Trophoblast cell (in vitro differentiated cells and primary cell): ENCODE results near the gene ARMC12.

ENCODE experiments used
- DNase-seq, 2 donors: peaks; one replicate each; pipeline ENCODE4 v3.0.0-alpha.2; 2016
- H2AFZ ChIP-seq: 2 replicates; pipeline ENCODE4 v1.6.1; 2013; ENCODE audit warnings: low read length, moderate library complexity, mild to moderate bottlenecking; ENCODE audit not compliant: insufficient read depth, poor library complexity
- H2AK5ac ChIP-seq: 2 replicates; pipeline ENCODE4 v1.6.1; 2013; ENCODE audit warnings: mild to moderate bottlenecking, low read length
- H2BK120ac ChIP-seq: 2 replicates; pipeline ENCODE4 v1.6.1; 2013; ENCODE audit warnings: low read length, mild to moderate bottlenecking, moderate library complexity; ENCODE audit not compliant: insufficient read depth, poor library complexity
- H2BK12ac ChIP-seq: 2 replicates; pipeline ENCODE4 v1.6.1; 2013; ENCODE audit warnings: mild to moderate bottlenecking, low read length, moderate library complexity
- H2BK5ac ChIP-seq: 2 replicates; pipeline ENCODE4 v1.6.1; 2013; ENCODE audit warnings: low read length, low read depth, moderate library complexity, mild to moderate bottlenecking; ENCODE audit not compliant: poor library complexity
- H3K14ac ChIP-seq: 2 replicates; pipeline ENCODE4 v1.6.1; 2013; ENCODE audit warnings: mild to moderate bottlenecking, low read length
- H3K18ac ChIP-seq: 2 replicates; pipeline ENCODE4 v1.6.1; 2013; ENCODE audit warnings: mild to moderate bottlenecking, low read length
- H3K23ac ChIP-seq: 2 replicates; pipeline ENCODE4 v1.6.1; 2013; ENCODE audit warnings: low read length
- H3K27ac ChIP-seq: 2 replicates; pipeline ENCODE4 v1.5.1; 2013; ENCODE audit warnings: low read depth, mild to moderate bottlenecking, inconsistent platforms, low read length, moderate library complexity
- H3K27me3 ChIP-seq: 2 replicates; pipeline ENCODE4 v1.6.1; 2013; ENCODE audit warnings: inconsistent platforms, mild to moderate bottlenecking, low read length, moderate library complexity; ENCODE audit not compliant: insufficient read depth
- H3K36me3 ChIP-seq, 2 experiments: 1 replicate in 1 of 2; 2 replicates in 1 of 2; pipeline ENCODE4 v1.6.1; 2013; ENCODE audit warnings: low read length in 2 of 2, mild to moderate bottlenecking in 2 of 2, moderate library complexity in 1 of 2; ENCODE audit not compliant: insufficient read depth in 2 of 2, control insufficient read depth in 1 of 2
- H3K4ac ChIP-seq: 2 replicates; pipeline ENCODE4 v1.6.1; 2013; ENCODE audit warnings: low read depth, mild to moderate bottlenecking, low read length, moderate library complexity
- H3K4me1 ChIP-seq, 2 experiments: 1 replicate in 1 of 2; 2 replicates in 1 of 2; pipeline ENCODE4 v1.6.1; 2013; ENCODE audit warnings: low read length in 2 of 2, mild to moderate bottlenecking in 2 of 2, moderate library complexity in 1 of 2; ENCODE audit not compliant: insufficient read depth in 2 of 2, control insufficient read depth in 1 of 2
- H3K4me2 ChIP-seq: 2 replicates; pipeline ENCODE4 v1.6.1; 2013; ENCODE audit warnings: inconsistent platforms, mild to moderate bottlenecking, low read length, moderate library complexity
- H3K4me3 ChIP-seq: 2 replicates; pipeline ENCODE4 v1.5.1; 2013; ENCODE audit warnings: mild to moderate bottlenecking, low read depth, low read length, inconsistent platforms
- H3K79me1 ChIP-seq: one replicate; pipeline ENCODE4 v1.6.1; 2013; ENCODE audit warnings: low read length
- H3K79me2 ChIP-seq: 2 replicates; pipeline ENCODE4 v1.6.1; 2013; ENCODE audit warnings: low read length, mild to moderate bottlenecking; ENCODE audit not compliant: control insufficient read depth, insufficient read depth, poor library complexity
- H3K9ac ChIP-seq: 2 replicates; pipeline ENCODE4 v1.6.1; 2013; ENCODE audit warnings: mild to moderate bottlenecking, low read length
- H3K9me3 ChIP-seq: 2 replicates; pipeline ENCODE4 v1.6.1; 2013; ENCODE audit warnings: low read depth, mild to moderate bottlenecking, control low read depth, inconsistent platforms, low read length; ENCODE audit not compliant: insufficient read depth
- H4K12ac ChIP-seq: 2 replicates; pipeline ENCODE4 v1.6.1; 2013; ENCODE audit warnings: low read depth, mild to moderate bottlenecking, low read length, moderate library complexity
- H4K8ac ChIP-seq: 2 replicates; pipeline ENCODE4 v1.6.1; 2013; ENCODE audit warnings: low read depth, mild to moderate bottlenecking, low read length, moderate library complexity
- H4K91ac ChIP-seq: one replicate; pipeline ENCODE4 v1.6.1; 2013; ENCODE audit warnings: low read depth, mild to moderate bottlenecking, low read length, moderate library complexity
- WGBS: extraction: QIAGEN DNeasy Blood & Tissue Kit; methylation state at CpG from one replicate; pipeline ENCODE4 v1.1.7; 2013; ENCODE audit warnings: missing lambda C conversion rate; ENCODE audit not compliant: insufficient read length, insufficient coverage; ENCODE audit errors: extremely low coverage; 5-methylcytosine and 5-hydroxymethylcytosine counted together

ARMC12 gene

GRCh38 chr6:35780719-35781118 is 43.9 kb downstream of the ARMC12 start, which contains the start of gene CLPSL1:
Gene CLPSL1, plus strand, starts transcription at chr6:35781019. Its CDS starts 92 bp downstream, at chr6:35781111.
- no peak within 1 kb of the TSS for H3K18ac ChIP-seq
- no peaks in the 10 kb centered on the region for H3K79me2 ChIP-seq
- no peak within 1 kb of the TSS for H3K27ac ChIP-seq
- H2BK120ac ChIP-seq, result no peak within 1 kb of the TSS
- H2BK12ac ChIP-seq, result no peak within 1 kb of the TSS
- H2AK5ac ChIP-seq, result no peak within 1 kb of the TSS
- no peaks in the 10 kb centered on the region for H3K27me3 ChIP-seq
- H3K9ac ChIP-seq, result no peak within 1 kb of the TSS
- H3K9me3 ChIP-seq, result peaks cover 3% of the 10 kb centered on the region
- no peak within 1 kb of the TSS for H4K91ac ChIP-seq
- no peak within 1 kb of the TSS for H2AFZ ChIP-seq
- no peak within 1 kb of the TSS for H2BK5ac ChIP-seq
- DNase-seq, result no peak
- H3K14ac ChIP-seq, result no peak within 1 kb of the TSS
- no peak within 1 kb of the TSS for H4K12ac ChIP-seq
- H3K4me3 ChIP-seq, result no peak within 1 kb of the TSS
- H4K8ac ChIP-seq, result no peak within 1 kb of the TSS
- H3K36me3 ChIP-seq, result no peaks in the 10 kb centered on the region
- H3K4me2 ChIP-seq, result no peak within 1 kb of the TSS
- no peak within 1 kb of the TSS for H3K23ac ChIP-seq
- H3K79me1 ChIP-seq, result no peaks in the 10 kb centered on the region
- no peak within 1 kb of the TSS for H3K4ac ChIP-seq
- H3K4me1 ChIP-seq, result peaks cover 3 to 6% of the 10 kb centered on the region in 2 experiments
- WGBS, result no CpG with 5 or more reads among the region's 7 CpGs

- no peaks in the 10 kb centered on the region for H3K79me2 ChIP-seq
- H2BK12ac ChIP-seq, result no peak overlapping the region
- no peak overlapping the region for H3K18ac ChIP-seq
- no peak overlapping the region for H3K9ac ChIP-seq
- H3K36me3 ChIP-seq, result no peaks in the 10 kb centered on the region
- H2BK120ac ChIP-seq, result no peak overlapping the region
- H4K91ac ChIP-seq, result no peak overlapping the region
- peaks cover 3% of the 10 kb centered on the region for H3K9me3 ChIP-seq
- H4K8ac ChIP-seq, result no peak overlapping the region
- no peaks in the 10 kb centered on the region for H3K27me3 ChIP-seq
- DNase-seq, result no peak
- H2AFZ ChIP-seq, result no peak overlapping the region
- H3K4me3 ChIP-seq, result no peak overlapping the region
- peaks cover 3 to 6% of the 10 kb centered on the region in 2 experiments for H3K4me1 ChIP-seq
- no peak overlapping the region for H2AK5ac ChIP-seq
- H3K4ac ChIP-seq, result no peak overlapping the region
- no peak overlapping the region for H3K14ac ChIP-seq
- H3K23ac ChIP-seq, result no peak overlapping the region
- WGBS, result no CpG with 5 or more reads among the region's 2 CpGs
- no peak overlapping the region for H4K12ac ChIP-seq
- no peak overlapping the region for H3K4me2 ChIP-seq
- H3K79me1 ChIP-seq, result no peaks in the 10 kb centered on the region
- H2BK5ac ChIP-seq, result no peak overlapping the region
- no peak overlapping the region for H3K27ac ChIP-seq
These were observed 44.5 kb downstream of the ARMC12 start for GRCh38 chr6:35781290-35781689.

- H3K79me1 ChIP-seq, result no peaks in the 10 kb centered on the region
- H4K8ac ChIP-seq, result no peak overlapping the region
- H4K12ac ChIP-seq, result no peak overlapping the region
- no peak overlapping the region for H4K91ac ChIP-seq
- H3K27ac ChIP-seq, result no peak overlapping the region
- no peak overlapping the region for H3K23ac ChIP-seq
- H2BK5ac ChIP-seq, result no peak overlapping the region
- H3K36me3 ChIP-seq, result no peaks in the 10 kb centered on the region
- H3K9ac ChIP-seq, result no peak overlapping the region
- H3K4me3 ChIP-seq, result no peak overlapping the region
- DNase-seq, result peak; percentile 62 to 66
- H3K18ac ChIP-seq, result no peak overlapping the region
- H3K9me3 ChIP-seq, result peaks cover 5% of the 10 kb centered on the region
- H3K27me3 ChIP-seq, result no peaks in the 10 kb centered on the region
- no peak overlapping the region for H2AK5ac ChIP-seq
- H2BK12ac ChIP-seq, result no peak overlapping the region
- no peak overlapping the region for H2AFZ ChIP-seq
- H3K79me2 ChIP-seq, result no peaks in the 10 kb centered on the region
- no peaks in the 10 kb centered on the region for H3K4me1 ChIP-seq
- no peak overlapping the region for H3K14ac ChIP-seq
- no CpG with 5 or more reads among the region's 3 CpGs for WGBS
- H3K4me2 ChIP-seq, result no peak overlapping the region
- H2BK120ac ChIP-seq, result no peak overlapping the region
- H3K4ac ChIP-seq, result no peak overlapping the region
These were observed 45.6 kb downstream of the ARMC12 start for GRCh38 chr6:35782424-35782823.

GRCh38 chr6:35784200-35784599 is 47.4 kb downstream of the ARMC12 start:
- H3K27ac ChIP-seq, result no peak overlapping the region
- no peaks in the 10 kb centered on the region for H3K79me2 ChIP-seq
- H3K79me1 ChIP-seq, result no peaks in the 10 kb centered on the region
- DNase-seq, result no peak
- no peak overlapping the region for H3K4me3 ChIP-seq
- H3K4me2 ChIP-seq, result no peak overlapping the region
- no peaks in the 10 kb centered on the region for H3K36me3 ChIP-seq
- no peak overlapping the region for H4K8ac ChIP-seq
- H3K18ac ChIP-seq, result no peak overlapping the region
- no peaks in the 10 kb centered on the region for H3K4me1 ChIP-seq
- H2BK120ac ChIP-seq, result no peak overlapping the region
- H3K9ac ChIP-seq, result no peak overlapping the region
- H3K4ac ChIP-seq, result no peak overlapping the region
- H3K23ac ChIP-seq, result no peak overlapping the region
- no CpG with 5 or more reads among the region's 2 CpGs for WGBS
- no peak overlapping the region for H4K12ac ChIP-seq
- H2BK5ac ChIP-seq, result no peak overlapping the region
- no peaks in the 10 kb centered on the region for H3K27me3 ChIP-seq
- no peak overlapping the region for H2BK12ac ChIP-seq
- no peak overlapping the region for H2AFZ ChIP-seq
- H3K9me3 ChIP-seq, result peaks cover 5% of the 10 kb centered on the region
- H2AK5ac ChIP-seq, result no peak overlapping the region
- no peak overlapping the region for H3K14ac ChIP-seq
- H4K91ac ChIP-seq, result no peak overlapping the region
